Endothelial cell of umbilical vein (primary cell): ENCODE measurements around the gene TPP2. TPM values are rescaled to one million over a fixed set of nuclear protein-coding genes. Genes with fewer than 3 reads are reported as not detected.

Experiments
- BruUV-seq: library from RNA; stranded (reverse); fragments of 400-500 nt; replicated peaks from 2 replicates; lab custom pipeline; 2021; lab: Mats Ljungman, UMichigan
- CTCF ChIA-PET: fragments of 300-600, 350-600 bp; sonication (Branson Sonifier 250); formaldehyde crosslinking; loops from one replicate; lab custom pipeline; 2021; ENCODE audit warnings: antibody characterized with exemption, inconsistent platforms; lab: Charles Lee
- POLR2A ChIA-PET: fragments of 300-600, 350-600 bp; sonication (Branson Sonifier 250); formaldehyde crosslinking; loops from one replicate; lab custom pipeline; 2021; ENCODE audit warnings: antibody characterized with exemption, inconsistent platforms; lab: Charles Lee
- DNase-seq: peaks from one replicate; pipeline ENCODE4 v3.0.0-alpha.2; 2011; ENCODE audit warnings: low read depth, low spot score
- FAIRE-seq: peaks from 2 replicates; lab custom pipeline; 2011; peaks lifted over from hg19 to GRCh38; lab: Jason Lieb, UNC
- H2AFZ ChIP-seq: 2 replicates; pipeline ENCODE4 v1.6.0; 2012; ENCODE audit warnings: low read depth, low read length, control low read depth, inconsistent platforms
- H3K27ac ChIP-seq: 2 replicates; pipeline ENCODE4 v1.5.1; 2011; ENCODE audit warnings: low read depth, mild to moderate bottlenecking, control low read depth, low read length, moderate library complexity; ENCODE audit not compliant: insufficient read depth
- H3K27me3 ChIP-seq, 2 experiments: 2 replicates each; pipeline versions ENCODE4 v1.6.0 to v1.6.1; 2011; ENCODE audit warnings: low read length in 2 of 2, mixed read lengths in 1 of 2; ENCODE audit not compliant: control insufficient read depth in 2 of 2, insufficient read depth in 2 of 2
- H3K36me3 ChIP-seq, 2 experiments: 2 replicates in 1 of 2; 3 replicates in 1 of 2; pipeline ENCODE4 v1.5.1; 2011; ENCODE audit warnings: low read length in 2 of 2, mild to moderate bottlenecking in 1 of 2, moderate library complexity in 1 of 2; ENCODE audit not compliant: control insufficient read depth in 2 of 2, insufficient read depth in 2 of 2; ENCODE audit errors: extremely low read depth in 1 of 2
- H3K4me1 ChIP-seq: 3 replicates; pipeline ENCODE4 v1.5.1; 2011; ENCODE audit warnings: mild to moderate bottlenecking, low read length; ENCODE audit not compliant: control insufficient read depth, insufficient read depth; ENCODE audit errors: extremely low read depth
- H3K4me2 ChIP-seq: 2 replicates; pipeline ENCODE4 v1.6.1; 2011; ENCODE audit warnings: low read length, control low read depth, mixed read lengths; ENCODE audit not compliant: insufficient read depth
- H3K4me3 ChIP-seq, 3 experiments: fragments of 200-600 bp in 1 of 3; sonication (generic), shearing (Covaris generic) in 1 of 3; replicated peaks in 1 of 3; 2 replicates each; pipeline ENCODE4 v1.5.1; 2011 to 2016; ENCODE audit warnings: control low read depth in 3 of 3, low read length in 3 of 3, mild to moderate bottlenecking in 2 of 3, inconsistent platforms in 1 of 3, low read depth in 1 of 3, moderate library complexity in 1 of 3; ENCODE audit not compliant: insufficient read depth in 1 of 3
- H3K79me2 ChIP-seq: 2 replicates; pipeline ENCODE4 v1.6.0; 2012; ENCODE audit warnings: low read length, inconsistent platforms; ENCODE audit not compliant: control insufficient read depth, insufficient read depth
- H3K9ac ChIP-seq: replicated peaks from 2 replicates; pipeline ENCODE3; 2011; ENCODE audit warnings: low read length, control low read depth; ENCODE audit not compliant: insufficient read depth; ENCODE audit errors: extremely low read depth
- H3K9me1 ChIP-seq: replicated peaks from 3 replicates; pipeline ENCODE4 v1.6.0; 2011; ENCODE audit warnings: mild to moderate bottlenecking, low read length; ENCODE audit not compliant: control insufficient read depth, insufficient read depth; ENCODE audit errors: extremely low read depth
- H3K9me3 ChIP-seq: replicated peaks from 2 replicates; pipeline ENCODE4 v1.5.1; 2012; ENCODE audit warnings: low read length, inconsistent platforms; ENCODE audit not compliant: control insufficient read depth, insufficient read depth
- H4K20me1 ChIP-seq: replicated peaks from 2 replicates; pipeline ENCODE3; 2011; ENCODE audit warnings: mild to moderate bottlenecking, low read length; ENCODE audit not compliant: control insufficient read depth, insufficient read depth; ENCODE audit errors: extremely low read depth
- CTCF ChIP-seq, 2 donors: IDR thresholded peaks; 1 replicate in 1 of 2; 2 replicates in 1 of 2; pipeline ENCODE4 v1.5.1; 2011; ENCODE audit warnings: low read length in 2 of 2, mild to moderate bottlenecking in 2 of 2, moderate library complexity in 2 of 2, control low read depth in 1 of 2, inconsistent platforms in 1 of 2, low read depth in 1 of 2; ENCODE audit not compliant: insufficient read depth in 1 of 2; ENCODE audit errors: extremely low read depth in 1 of 2
- EZH2 ChIP-seq: IDR thresholded peaks from 2 replicates; pipeline ENCODE4 v1.6.1; 2012; ENCODE audit warnings: borderline replicate concordance, low read depth, mild to moderate bottlenecking, moderate library complexity, low read length, inconsistent platforms; ENCODE audit not compliant: severe bottlenecking
- FOS ChIP-seq: IDR thresholded peaks from 2 replicates; pipeline ENCODE4 v1.6.1; 2011; ENCODE audit warnings: mild to moderate bottlenecking, low read length, moderate library complexity, borderline replicate concordance; ENCODE audit not compliant: insufficient read depth
- GATA2 ChIP-seq: IDR thresholded peaks from 2 replicates; pipeline ENCODE4 v1.7.0; 2011; ENCODE audit warnings: low read depth, mild to moderate bottlenecking, moderate library complexity, mixed read lengths, low read length; ENCODE audit not compliant: insufficient read length, insufficient read depth
- JUN ChIP-seq: IDR thresholded peaks from 2 replicates; pipeline ENCODE4 v1.6.1; 2011; ENCODE audit warnings: borderline replicate concordance, low read depth; ENCODE audit not compliant: insufficient read length, insufficient read depth
- MAX ChIP-seq: IDR thresholded peaks from 2 replicates; pipeline ENCODE4 v1.6.1; 2011; ENCODE audit not compliant: insufficient read depth, insufficient read length
- MYC ChIP-seq: IDR thresholded peaks from one replicate; pipeline ENCODE4 v1.6.1; 2011; ENCODE audit warnings: mild to moderate bottlenecking, low read depth, low read length
- POLR2A ChIP-seq: IDR thresholded peaks from 2 replicates; pipeline ENCODE4 v1.6.1; 2012; ENCODE audit warnings: low read depth, mild to moderate bottlenecking, control low read depth, low read length
- POLR2AphosphoS5 ChIP-seq: IDR thresholded peaks from 2 replicates; pipeline ENCODE4 v1.6.1; 2012; ENCODE audit warnings: low read depth, mild to moderate bottlenecking, control low read depth, low read length, moderate library complexity; ENCODE audit not compliant: insufficient read depth
- dilution Hi-C: fragments of 300-500 bp; cut with MboI; formaldehyde crosslinking; loops from one replicate; pipeline ENCODE4 v1.15.0; 2019; ENCODE audit warnings: low sequenced_read_pairs; ENCODE audit not compliant: extremely low pct_ligation_motif_present
- intact Hi-C: fragments of 100-400 bp; cut with micrococcal nuclease; formaldehyde crosslinking; loops from one replicate; pipeline ENCODE4 v1.10.0; 2022
- polyA plus RNA-seq, 4 experiments: library from polyadenylated mRNA; depleted of rRNA in 3 of 4; stranded (reverse) in 3 of 4; unstranded in 1 of 4; fragments of >200 nt; gene quantifications; 2 replicates each; pipeline versions ENCODE4 v1.2.1 to v1.2.3, GENCODE V29; 2011 to 2012; ENCODE audit warnings: missing spikeins in 1 of 4
- total RNA-seq: library from RNA; stranded (reverse); gene quantifications from 2 replicates; pipeline ENCODE4 v1.2.3, GENCODE V29; 2021

The TPP2 gene
- total and polyA plus RNA-seq, 2 donors (not counting 3 experiments of a cell fraction or from before 2014, with no cell fraction given), result 11.5 to 46.7 TPM

- Histone ChIP-seq H3K4me1 (no peaks in the 10 kb centered on the region), H3K79me2 (no peaks in the 10 kb centered on the region), H3K36me3 (no peaks in the 10 kb centered on the region), H3K9ac (no peak overlapping the region), H3K9me1 (no peaks in the 10 kb centered on the region), H4K20me1 (no peaks in the 10 kb centered on the region), H3K9me3 (no peaks in the 10 kb centered on the region), H3K27me3 (peaks cover 7 to 9% of the 10 kb centered on the region in 2 experiments), H3K4me2 (no peak overlapping the region), H2AFZ (no peak overlapping the region), H3K4me3 (no peak overlapping the region), H3K27ac (no peak overlapping the region)
- BruUV-seq, result no TSS peak
- DNase-seq (no peak), FAIRE-seq (no peak)
- dilution Hi-C loops (no loop called here), intact Hi-C loops (no loop called here)
- CTCF ChIA-PET, result no interaction called here
- no peak for TF ChIP-seq GATA2
- no peak for TF ChIP-seq MYC
- no peak for TF ChIP-seq EZH2
- no peak for TF ChIP-seq POLR2A
- TF ChIP-seq CTCF (IDR thresholded peaks at IDR 0.05; ENCODE audit: extremely low read depth in 1 of 2, insufficient read depth in 1 of 2, low read depth in 1 of 2, low read length in 2 of 2), result no peak
- no peak for TF ChIP-seq POLR2AphosphoS5
- no peak for TF ChIP-seq MAX
- no peak for TF ChIP-seq JUN
- no peak for TF ChIP-seq FOS
- POLR2A ChIA-PET, result no interaction called here
Observed at GRCh38 chr13:102697264-102697663, 100.5 kb downstream of the TPP2 start.
